ENCODE results near the gene PNLIPRP1. TPM values are rescaled to one million over a fixed set of nuclear protein-coding genes. Genes with fewer than 3 reads are reported as not detected.

The PNLIPRP1 gene
- not detected for total RNA-seq

DNA sequence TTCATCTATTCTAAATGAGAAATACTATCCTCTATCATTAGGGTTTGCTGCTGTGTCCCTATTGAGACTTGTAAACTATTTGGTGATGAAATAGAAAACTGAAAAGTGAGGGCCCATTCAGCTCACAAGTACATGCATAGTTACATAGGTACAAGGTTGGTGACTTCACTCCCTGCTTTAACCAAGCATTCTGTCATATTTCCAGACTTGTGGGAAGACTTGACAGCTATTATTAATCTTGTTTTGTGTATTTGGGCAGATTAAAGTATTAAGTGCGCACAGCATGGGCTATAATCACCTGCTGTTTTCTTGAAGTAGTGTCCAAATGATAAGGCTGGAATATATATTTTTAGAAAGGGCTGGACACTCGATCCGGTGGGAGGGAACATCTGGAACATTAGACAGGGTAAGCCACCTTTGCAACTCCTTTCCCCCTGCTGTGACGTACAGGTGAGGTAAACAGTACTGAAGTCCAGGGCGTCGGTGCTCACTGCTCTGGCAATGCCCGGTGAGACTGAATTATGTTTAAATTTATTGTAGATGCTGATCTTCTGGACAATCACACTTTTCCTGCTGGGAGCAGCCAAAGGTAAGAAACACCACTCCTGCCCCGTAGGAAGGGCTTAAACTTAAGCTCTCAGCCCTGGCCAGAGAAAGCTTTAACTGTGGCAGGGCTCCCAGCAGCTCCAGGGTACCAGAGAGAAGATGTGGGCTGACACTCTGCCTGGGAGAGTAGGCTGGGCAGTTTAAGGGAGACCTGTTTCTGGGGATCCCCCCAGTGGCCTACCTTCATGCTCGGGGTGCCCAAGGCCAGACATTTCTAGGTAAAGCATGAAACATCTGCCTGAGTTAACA, at the start of gene PNLIPRP1:
Gene PNLIPRP1 (plus strand): TSS at position 370 of the 855 bp plus-strand sequence. CDS start 171 bp downstream, at position 541.
- DNase-seq = no peak

DNA sequence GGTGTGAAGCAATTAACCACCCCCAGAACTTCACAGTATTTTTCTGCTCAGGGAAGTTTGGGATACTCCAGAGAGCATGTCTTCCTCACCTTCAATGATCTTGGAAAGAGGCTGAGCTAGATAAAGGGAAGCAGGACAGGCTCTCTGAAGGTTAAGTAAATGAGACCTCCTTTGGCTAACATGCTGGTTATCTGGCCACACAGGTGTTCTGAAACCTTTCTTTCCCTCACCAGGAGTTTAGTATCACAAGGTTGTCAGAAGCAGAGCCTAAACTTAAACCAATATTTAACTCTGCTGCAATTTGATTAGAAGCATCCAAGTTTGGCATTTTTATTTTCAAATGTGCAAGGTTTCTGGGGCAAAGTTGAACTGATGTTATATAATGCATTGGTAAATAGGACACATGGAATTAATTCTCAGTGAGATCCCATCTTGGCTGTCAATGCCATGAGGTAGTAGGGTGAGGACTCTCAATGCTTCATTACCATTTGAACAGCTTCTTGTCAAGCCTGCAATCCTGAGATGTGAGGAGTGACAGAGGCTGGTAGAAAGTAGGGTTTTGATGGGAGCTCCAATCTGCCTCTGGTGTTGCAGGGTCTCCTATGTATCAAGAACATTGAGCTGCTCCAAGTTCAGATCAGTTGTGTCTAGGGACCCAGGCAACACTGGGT, 48.6 kb upstream of the PNLIPRP1 start:
- no peak for DNase-seq

DNA sequence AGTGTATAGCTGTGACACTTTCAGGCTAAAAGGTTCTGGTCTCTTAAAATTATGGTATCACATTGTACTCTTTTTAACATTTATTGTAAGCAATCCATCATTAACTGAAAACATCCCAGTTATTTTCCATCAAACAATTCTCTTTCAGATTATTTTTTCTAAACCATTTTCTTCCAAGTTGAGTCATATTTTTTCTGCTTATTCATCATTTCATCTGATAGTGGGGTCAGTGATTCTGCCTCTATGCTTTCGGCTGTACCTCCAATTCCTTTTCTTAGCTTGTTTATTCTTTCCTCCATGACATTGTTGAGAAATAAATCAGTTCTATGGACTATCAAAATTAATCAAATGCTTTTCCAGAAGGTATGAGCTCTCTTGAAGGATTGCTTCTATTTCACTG, 45.6 kb upstream of the PNLIPRP1 start:
- no peak for DNase-seq

DNA sequence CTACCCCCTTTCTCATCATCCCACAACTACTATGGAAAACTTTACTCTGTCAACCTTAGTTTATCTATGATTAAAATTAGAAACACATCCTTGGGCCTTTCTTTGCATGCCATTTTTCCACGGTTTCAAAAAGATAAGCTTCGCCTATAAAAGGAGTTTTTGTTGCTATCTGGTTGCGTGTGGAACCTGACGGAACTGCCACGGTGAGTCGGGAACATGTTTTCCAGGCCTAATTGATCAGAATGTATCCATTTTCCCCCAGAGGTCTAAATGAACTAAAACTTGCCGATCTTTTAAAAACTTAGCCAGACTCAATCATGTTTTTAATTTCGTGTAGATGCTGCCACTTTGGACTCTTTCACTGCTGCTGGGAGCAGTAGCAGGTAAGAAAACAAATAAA, 45.0 kb upstream of the PNLIPRP1 start, which contains the start of gene PNLIP:
Gene PNLIP (plus strand): TSS at position 176 of the 400 bp plus-strand sequence. CDS start 162 bp downstream, at position 338.
- no peak for DNase-seq

DNA sequence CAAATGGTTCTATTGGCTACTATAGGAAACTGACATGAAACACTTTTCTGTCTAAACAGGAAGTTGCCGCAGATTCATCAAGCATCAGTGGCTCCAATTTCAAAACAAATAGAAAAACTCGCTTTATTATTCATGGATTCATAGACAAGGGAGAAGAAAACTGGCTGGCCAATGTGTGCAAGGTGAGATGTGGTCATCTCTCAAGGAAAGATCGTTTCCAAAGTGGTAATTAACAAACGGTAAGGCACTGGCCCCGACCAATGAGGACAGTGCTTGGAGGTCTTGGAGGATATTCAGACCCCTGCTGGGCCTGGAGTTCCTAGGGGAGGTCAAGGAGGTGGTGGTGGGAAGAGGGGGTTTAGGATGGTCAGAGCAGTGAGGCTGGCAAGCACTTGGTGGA, 42.5 kb upstream of the PNLIPRP1 start:
- no peak for DNase-seq

DNA sequence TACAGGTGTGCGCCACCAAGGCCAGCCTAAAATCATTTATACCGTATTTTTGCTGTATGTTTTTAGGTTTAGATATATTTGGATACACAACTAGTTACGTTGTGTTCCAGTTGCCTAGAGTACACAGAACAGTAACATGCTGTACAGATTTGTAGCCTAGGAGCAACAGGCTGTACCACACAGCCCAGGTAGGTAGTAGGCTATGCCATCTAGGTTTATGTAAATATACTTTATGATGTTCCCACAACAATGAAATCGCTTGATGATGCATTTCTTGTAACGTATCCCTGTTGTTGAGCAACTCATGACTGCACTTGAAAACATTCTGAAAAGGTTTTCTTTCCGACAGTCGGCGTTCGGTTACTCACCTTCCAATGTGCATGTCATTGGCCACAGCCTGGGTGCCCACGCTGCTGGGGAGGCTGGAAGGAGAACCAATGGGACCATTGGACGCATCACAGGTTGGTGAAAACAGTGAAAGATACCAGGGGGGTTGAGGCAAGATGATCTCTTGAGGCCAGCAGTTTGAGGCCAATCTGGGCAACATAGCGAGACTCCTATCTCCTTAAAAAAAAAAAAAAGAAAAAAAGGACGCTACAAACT, 37.3 kb upstream of the PNLIPRP1 start:
- DNase-seq = no peak

DNA sequence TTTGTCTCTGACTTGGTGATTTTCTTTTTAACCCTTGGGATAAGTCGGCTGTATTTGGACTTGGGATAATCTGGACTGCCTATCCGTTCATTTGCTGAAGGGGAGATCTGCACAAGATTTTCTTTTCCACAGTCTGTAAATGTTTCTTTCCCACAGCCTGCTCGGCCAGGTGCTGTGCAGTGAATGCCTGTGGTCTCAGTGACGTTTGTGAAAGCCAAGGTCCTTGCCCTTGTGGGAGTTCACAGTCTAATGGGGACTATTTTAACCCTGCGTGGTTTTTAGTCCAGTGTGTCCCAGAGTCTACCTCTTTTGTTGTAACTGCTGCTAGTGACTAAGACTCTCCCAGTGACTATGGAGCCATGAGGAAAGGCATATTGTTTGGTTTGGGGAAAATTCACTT, 36.1 kb upstream of the PNLIPRP1 start:
- no peak for DNase-seq

DNA sequence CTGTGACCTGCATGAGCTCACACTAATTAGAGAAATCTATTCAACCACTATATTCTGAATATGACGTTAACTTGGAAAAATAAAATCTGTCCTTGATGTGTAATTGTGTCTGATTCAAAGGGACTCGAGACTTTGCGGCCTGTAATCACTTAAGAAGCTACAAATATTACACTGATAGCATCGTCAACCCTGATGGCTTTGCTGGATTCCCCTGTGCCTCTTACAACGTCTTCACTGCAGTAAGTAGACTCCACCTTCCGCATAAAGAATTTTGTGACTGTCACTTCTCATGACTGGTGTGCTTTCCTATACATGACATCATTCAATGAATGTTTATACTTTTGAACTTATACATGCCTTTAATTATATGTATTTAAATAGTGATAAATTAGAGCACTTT, 34.9 kb upstream of the PNLIPRP1 start:
- DNase-seq = no peak

DNA sequence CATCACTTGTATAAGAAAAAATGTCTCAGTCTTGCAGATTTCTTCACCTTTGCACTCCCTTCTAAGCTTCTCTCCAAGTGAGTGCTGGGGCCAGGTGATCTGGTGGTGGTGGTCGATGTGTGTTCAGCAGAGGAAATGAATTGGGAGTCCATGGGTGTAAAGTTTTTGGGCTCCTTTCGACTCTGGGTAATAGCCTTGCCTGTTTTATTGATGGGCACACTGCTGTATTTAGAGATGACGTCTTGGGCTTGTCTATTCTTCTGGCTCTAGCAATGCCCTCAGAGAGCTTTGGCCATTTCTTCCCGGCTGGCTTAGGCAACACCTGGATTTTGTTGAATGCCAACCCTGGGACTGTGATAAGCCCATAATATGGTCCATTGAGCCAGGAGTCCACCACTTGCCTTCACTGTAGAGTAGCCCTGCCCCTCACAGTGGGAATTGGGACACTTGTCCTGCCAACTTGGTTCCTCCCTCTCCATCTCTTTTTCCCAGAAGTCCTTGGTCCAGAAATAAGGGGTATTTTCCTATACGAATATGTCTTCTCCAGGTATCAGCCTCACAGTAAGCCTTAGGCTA, 33.4 kb upstream of the PNLIPRP1 start:
- DNase-seq = no peak

DNA sequence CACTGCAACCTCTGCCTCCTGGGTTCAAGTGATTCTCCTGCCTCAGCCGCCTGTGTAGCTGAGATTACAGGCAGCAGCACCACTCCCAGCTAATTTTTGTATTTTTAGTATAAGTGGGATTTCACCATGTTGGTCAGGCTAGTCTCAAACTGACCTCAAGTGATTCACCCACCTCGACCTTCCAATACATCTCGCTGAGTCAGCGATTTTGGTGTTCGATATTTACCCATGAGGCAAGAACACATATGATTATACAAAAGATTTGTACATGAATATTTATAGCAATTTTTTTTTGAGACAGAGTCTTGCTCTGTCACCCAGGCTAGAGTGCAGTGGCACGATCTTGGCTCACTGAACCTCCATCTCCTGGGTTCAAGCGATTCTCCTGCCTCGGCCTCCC, 25.2 kb upstream of the PNLIPRP1 start:
- no peak for DNase-seq

DNA sequence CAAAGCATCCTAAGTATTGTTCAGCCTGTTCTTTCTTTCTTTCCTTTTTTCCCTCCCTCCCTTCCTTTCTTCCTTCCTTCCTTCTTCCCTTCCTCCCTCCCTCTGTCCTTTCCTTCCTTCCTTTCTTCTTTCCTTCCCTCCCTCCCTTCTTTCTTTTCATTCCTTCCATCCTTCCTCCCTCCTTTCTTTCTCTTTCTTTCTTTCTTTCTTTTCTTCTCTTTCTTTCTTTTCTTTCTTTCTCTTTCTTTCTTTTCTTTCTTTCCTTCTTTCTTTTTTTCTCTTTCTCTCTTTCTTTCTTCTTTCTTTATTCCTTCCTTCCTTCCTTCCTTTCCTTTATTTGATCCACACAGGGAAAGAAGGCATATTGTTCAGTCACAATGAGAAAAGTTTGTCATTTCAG, 23.8 kb upstream of the PNLIPRP1 start:
- DNase-seq = no peak

DNA sequence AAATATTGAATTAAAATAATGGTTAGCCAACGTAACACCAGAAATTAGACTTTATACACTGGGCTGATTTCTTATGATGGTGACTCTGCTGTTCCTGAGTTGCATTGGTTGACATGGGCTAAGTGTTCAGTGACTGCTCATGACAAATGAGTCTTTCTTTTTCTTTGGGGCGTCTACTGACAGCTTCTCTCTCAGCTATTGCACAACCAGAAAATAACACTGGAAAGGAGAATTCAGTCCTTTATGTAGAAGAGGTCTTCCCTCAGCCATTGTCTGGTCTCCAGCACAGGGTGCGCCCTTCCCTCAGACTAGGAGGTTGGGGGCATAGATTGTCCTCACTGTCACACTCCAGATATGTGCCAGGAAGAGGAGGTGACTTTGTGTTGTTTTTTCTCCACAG, 23.4 kb upstream of the PNLIPRP1 start:
- no peak for DNase-seq

DNA sequence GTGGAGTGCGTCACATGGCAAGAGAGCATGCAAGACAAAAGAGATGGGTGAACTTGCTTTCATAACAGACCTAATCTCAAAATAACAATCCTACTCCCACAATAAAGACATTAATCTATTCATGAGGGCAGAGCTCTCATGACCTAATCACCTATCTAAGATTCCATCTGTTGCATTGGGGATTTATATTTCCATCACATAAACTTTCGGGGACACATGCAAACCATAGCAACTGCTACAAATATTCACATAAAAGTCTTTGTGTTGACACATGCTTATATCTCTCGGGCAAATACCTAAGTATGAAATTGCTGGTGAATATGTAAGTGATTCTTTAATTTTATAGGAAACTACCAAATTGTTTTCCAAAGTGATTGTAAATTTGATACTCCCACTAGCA, 16.0 kb upstream of the PNLIPRP1 start:
- no peak for DNase-seq

DNA sequence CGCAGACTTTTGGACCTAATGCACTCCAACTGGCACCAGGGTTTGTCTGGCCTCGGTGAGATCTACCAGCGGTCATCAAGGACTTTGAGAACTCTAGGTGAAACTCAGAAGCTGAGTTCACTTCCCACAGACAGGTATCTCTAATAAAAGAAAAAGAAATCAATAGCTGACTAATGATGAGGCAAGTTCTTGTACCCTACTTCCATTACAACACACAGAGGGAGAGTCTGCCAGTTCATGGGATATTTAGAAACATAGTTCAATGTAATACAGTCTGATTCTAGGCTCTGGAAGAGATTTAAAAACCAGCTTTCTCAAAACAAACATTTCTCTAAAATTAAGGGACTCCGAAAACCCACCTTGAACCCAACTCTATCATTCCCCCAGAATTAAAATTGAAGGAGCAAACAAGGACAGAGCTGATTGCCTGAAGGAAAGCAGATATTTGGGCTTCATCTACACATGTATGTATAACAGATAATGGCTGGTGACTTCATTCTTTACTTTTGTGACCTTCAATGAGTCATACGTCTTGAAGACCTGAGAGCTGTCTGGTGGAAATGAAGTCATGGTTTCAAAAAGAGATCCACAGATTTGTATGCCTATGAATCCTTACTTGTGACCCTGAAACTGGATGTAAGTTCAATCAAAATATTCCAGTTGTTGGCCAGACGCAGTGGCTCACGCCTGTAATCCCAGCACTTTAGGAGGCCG, 2.7 kb upstream of the PNLIPRP1 start:
- DNase-seq = no peak

DNA sequence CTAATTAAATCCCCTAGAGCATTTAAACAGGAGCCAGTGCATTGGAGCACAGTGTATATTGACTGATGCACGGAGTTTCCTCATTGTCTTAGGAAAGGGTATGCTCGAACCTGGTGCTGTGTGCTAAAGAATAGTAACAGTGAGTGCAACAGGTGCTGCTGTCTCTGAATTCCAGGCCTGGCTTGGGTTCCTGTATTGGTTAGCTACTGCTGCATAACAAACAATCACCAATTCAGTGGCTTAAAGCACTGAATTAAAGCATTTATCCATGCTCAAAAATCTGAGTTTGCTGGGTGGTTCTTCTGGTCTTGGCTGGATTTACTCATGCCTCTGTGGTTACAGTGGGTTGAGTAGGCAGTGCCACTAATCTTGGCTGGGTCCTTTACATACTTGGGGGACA, 1.8 kb upstream of the PNLIPRP1 start:
- DNase-seq = no peak

DNA sequence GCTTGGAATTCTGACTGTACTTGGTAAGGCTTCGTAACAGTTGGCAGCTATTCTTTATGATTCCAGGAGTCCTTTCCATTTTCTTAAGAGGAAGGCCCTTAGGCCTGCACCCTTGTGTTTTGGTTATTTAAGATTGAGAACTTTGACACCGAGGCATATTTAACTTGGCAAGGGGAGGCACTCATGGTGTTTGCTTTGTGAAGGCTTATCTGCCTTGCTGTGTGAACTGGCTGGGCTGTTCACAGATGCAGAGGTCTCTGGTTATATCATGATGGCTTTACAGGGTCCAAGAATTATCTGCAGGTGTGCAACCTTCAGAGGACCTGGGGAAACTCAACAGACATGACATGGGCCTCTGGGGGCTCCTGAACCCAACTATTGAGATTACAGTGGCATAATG, 833 bp upstream of the PNLIPRP1 start:
- no peak for DNase-seq

DNA sequence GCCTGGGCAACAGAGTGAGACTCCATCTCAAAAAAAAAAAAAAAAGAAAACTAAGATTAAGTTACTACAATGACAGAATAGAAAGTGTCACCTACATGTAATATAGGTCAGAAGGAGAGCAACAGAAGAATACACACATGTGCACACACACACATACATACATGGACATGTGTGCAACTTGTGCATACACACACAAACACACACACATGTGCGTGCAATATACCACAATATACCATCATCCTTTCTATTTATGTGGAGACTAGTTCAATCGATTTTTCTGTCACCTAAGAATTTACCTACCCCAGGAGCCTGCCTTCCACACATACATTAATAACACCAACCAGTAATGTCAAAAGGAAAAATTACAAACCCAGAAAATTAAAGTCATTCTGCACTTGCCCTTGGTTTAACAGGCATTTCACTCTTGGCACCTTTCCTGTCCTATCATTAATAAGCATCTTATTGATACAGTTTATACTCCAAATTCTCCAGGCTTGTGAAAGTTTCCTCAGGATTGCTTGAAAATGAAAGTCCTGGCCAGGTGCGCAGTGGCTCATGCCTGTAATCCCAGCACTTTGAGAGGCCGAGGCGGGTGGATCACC, 2.5 kb downstream of the PNLIPRP1 start:
- DNase-seq = no peak

DNA sequence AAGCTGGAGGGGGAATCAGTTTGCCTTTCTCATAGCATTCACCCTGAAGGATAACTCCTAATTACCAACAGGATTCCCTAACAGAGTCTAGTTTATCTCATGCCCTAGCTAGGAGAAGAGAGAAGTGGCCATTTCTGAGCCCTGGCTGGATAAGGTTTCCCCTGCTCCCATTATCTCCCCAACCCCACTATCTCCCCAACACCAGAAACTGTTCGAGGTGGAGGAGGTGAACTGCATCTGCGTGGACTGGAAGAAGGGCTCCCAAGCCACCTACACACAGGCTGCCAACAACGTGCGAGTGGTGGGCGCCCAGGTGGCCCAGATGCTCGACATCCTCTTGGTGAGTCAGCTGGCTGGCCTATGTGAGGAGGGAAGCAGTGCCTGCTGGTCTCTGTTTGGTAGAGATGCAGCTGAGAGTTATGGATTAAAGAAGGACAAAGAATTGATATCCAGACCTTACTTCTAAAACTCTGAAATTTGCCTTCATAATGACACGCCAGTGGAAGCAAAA, 3.8 kb downstream of the PNLIPRP1 start:
- DNase-seq = no peak

DNA sequence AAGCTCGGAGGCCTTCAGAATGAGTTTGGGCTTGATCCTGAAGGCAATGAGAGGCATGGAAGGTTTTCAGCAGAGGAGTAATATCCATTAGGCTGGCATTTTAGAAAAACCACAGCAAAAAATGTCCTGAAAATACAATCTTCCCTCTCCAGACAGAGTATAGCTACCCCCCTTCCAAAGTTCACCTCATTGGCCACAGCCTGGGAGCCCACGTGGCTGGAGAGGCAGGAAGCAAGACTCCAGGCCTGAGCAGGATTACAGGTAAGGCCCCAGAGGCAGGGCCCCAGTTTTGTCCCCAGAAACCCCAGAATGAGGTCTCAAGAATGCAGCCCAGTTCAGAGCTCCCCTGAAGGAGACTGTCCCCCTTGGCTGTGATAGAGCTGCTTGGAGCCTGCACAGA, 5.3 kb downstream of the PNLIPRP1 start:
- no peak for DNase-seq

DNA sequence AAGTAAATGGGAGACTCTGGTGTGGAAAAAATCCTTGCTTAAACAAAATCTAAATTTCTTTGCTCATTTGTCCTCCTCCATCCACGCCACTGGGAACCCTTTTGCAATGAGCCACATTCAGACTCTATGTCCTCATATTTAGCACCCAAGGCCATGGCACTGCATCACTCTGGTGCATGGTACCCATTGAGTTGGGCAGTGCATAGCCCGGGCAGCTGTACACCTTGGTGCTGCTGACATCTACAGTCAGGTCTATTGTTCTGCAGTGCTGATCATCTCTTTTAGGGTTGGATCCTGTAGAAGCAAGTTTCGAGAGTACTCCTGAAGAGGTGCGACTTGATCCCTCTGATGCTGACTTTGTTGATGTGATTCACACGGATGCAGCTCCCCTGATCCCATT, 6.8 kb downstream of the PNLIPRP1 start:
- DNase-seq = no peak

DNA sequence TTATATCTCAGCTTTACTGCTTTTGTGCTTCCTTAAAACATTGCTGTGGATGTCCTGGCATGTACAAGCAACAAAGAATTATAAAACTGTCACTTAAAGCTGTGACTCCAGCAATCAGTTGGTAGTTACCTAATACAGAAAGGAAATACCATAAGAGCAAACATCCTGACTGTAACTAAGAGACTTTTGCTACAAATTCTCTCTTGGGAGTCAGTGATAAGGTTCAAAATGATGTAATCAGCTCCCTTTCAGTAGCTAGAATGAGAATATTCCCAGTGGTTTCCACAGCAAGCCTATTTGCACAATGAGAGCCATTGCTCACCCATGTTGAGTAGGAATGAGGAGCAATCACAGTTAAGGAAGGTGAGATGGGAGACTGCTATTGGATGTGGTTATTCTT, 7.6 kb downstream of the PNLIPRP1 start:
- no peak for DNase-seq

DNA sequence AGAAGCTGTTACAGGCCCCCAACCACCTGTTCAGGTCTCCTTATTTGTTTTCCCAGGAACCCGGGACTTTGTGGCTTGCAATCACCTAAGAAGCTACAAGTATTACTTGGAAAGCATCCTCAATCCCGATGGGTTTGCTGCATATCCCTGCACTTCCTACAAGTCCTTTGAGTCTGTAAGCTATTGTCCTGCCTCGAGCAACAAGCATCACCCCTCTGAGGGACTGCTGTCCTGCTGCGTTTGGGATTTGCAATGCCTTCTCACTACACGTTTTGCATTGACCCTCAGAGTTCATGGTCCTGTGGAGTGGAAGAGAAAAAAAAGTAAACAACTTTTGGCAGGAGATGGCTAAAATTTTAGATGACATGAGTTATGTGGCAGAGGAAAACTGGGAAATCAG, 9.2 kb downstream of the PNLIPRP1 start:
- DNase-seq = no peak
